ENCODE measurements around the gene CUL9.

Gene CUL9

DNA sequence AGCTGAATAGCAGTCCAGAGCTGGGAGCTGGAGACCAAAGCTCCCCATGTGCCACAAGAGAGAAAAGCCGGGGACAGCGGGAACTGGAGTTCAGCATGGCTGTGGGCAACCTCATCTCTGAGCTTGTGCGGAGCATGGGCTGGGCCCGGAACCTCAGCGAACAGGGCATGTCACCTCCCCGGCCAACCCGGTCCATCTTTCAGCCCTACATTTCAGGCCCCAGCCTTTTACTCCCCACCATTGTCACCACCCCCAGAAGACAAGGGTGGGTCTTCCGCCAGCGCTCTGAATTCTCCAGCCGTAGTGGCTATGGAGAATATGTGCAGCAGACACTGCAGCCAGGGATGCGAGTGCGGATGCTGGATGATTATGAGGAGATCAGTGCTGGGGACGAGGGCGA is 4.0 kb downstream of the CUL9 start:
- no peak overlapping the region for H3K4me3 ChIP-seq (ENCODE audit: control insufficient read depth, low read depth, low read length)
- DNase-seq (ENCODE audit: low read depth) = no peak
- TF ChIP-seq, protein P1, sequence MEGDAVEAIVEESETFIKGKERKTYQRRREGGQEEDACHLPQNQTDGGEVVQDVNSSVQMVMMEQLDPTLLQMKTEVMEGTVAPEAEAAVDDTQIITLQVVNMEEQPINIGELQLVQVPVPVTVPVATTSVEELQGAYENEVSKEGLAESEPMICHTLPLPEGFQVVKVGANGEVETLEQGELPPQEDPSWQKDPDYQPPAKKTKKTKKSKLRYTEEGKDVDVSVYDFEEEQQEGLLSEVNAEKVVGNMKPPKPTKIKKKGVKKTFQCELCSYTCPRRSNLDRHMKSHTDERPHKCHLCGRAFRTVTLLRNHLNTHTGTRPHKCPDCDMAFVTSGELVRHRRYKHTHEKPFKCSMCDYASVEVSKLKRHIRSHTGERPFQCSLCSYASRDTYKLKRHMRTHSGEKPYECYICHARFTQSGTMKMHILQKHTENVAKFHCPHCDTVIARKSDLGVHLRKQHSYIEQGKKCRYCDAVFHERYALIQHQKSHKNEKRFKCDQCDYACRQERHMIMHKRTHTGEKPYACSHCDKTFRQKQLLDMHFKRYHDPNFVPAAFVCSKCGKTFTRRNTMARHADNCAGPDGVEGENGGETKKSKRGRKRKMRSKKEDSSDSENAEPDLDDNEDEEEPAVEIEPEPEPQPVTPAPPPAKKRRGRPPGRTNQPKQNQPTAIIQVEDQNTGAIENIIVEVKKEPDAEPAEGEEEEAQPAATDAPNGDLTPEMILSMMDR (IDR thresholded peaks at IDR 0.05; ENCODE audit: control insufficient read depth, insufficient read depth, low read depth, low read length, missing control alignments) = no peak

DNA sequence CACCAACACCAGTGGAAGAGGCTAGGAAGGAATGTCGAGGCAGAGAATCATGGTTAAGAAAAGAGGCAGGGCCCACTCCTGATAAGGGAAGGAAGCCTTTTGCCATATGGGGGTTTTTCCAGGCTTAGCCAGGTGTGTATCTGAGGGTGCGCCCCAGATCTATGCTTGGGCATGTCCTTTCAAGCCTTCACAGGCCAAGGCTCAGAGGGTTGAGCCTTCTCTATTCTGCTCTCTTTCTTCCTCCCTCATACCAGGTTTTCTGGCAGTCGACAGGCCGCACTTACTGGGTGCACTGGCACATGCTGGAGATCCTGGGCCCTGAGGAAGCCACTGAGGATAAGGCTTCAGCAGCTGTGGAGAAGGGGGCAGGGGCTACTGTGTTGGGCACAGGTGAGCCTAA is 4.7 kb downstream of the CUL9 start:
- H3K4me3 ChIP-seq (ENCODE audit: control insufficient read depth, low read depth, low read length) = no peak overlapping the region
- TF ChIP-seq, protein P1 (IDR thresholded peaks at IDR 0.05; ENCODE audit: control insufficient read depth, insufficient read depth, low read depth, low read length, missing control alignments) = no peak
- DNase-seq (ENCODE audit: low read depth) = no peak

DNA sequence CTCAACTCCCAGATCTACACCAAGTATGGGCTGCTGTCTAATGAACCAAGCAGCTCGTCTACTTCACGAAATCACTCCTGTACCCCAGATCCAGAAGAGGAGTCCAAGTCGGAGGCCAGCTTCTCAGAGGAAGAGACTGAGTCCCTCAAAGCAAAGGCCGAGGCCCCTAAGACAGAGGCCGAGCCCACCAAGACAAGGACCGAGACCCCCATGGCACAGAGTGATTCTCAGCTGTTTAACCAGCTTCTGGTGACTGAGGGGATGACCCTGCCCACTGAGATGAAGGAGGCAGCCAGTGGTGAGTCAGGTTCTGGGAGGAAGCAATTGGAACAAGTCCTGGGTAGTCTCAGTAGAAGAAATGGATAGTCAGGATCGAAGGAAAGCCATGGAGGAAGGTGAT is 5.8 kb downstream of the CUL9 start:
- no peak overlapping the region for H3K4me3 ChIP-seq (ENCODE audit: control insufficient read depth, low read depth, low read length)
- DNase-seq (ENCODE audit: low read depth) = no peak
- TF ChIP-seq, protein P1 (IDR thresholded peaks at IDR 0.05; ENCODE audit: control insufficient read depth, insufficient read depth, low read depth, low read length, missing control alignments) = no peak

DNA sequence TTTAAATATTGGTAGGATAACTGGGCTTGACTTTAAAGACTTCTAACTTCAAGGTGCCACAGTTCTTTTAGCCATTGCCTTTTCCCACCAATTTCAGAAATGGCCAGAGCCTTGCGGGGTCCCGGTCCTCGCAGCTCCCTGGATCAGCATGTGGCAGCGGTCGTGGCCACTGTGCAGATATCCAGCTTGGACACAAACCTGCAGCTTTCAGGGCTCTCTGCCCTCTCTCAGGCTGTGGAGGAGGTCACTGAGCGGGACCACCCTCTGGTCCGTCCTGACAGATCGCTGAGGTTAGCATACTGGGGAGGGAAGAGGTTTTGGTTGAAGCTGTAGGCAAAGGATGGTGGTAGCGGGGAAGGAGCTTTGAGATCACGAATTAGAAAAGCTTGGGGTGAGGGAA is 6.4 kb downstream of the CUL9 start:
- no peak overlapping the region for H3K4me3 ChIP-seq (ENCODE audit: control insufficient read depth, low read depth, low read length)
- DNase-seq (ENCODE audit: low read depth) = no peak
- TF ChIP-seq, protein P1 (IDR thresholded peaks at IDR 0.05; ENCODE audit: control insufficient read depth, insufficient read depth, low read depth, low read length, missing control alignments) = no peak

DNA sequence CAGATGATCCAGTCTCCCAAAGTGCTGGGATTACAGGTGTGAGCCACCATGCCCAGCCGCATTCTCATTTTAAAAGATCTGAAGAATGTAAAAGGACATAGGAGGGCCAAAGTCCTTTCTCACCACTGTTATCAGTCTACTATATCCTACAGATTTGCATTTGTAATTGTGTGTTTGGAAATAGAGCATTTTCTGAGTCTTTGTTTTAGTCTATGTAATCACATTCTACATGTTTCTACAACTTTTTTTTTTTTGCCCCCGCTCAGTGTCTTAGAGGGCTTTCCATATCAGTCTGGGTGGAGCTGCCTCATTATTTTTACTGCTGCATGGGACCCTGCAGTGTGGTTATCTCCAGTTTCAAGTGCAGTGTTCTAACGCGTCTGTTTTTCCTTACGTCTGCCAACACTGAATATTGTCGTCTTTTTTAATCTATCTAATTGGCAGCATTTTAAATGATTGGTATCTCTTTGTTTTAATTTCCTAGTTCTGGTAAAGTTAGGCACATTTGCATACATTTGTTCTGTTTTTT is 7.8 kb downstream of the CUL9 start:
- no peak overlapping the region for H3K4me3 ChIP-seq (ENCODE audit: control insufficient read depth, low read depth, low read length)
- TF ChIP-seq, protein P1 (IDR thresholded peaks at IDR 0.05; ENCODE audit: control insufficient read depth, insufficient read depth, low read depth, low read length, missing control alignments) = no peak
- DNase-seq (ENCODE audit: low read depth) = no peak

DNA sequence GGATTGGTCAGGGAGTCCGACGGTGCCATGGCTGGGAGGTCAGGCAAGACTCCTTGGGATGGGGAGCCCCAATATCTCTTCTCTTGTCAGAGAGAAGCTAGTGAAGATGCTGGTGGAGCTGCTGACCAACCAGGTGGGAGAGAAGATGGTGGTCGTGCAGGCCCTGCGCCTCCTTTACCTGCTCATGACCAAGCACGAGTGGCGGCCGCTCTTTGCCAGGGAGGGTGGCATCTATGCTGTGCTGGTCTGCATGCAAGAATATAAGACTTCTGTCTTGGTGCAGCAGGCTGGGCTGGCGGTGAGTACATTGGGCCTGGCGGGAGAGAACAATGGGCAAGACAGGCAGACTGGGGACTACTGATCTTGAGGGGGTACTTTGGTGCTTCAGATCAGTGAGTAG is 10.9 kb downstream of the CUL9 start:
- no peak overlapping the region for H3K4me3 ChIP-seq (ENCODE audit: control insufficient read depth, low read depth, low read length)
- DNase-seq (ENCODE audit: low read depth) = no peak
- TF ChIP-seq, protein P1 (IDR thresholded peaks at IDR 0.05; ENCODE audit: control insufficient read depth, insufficient read depth, low read depth, low read length, missing control alignments) = no peak

DNA sequence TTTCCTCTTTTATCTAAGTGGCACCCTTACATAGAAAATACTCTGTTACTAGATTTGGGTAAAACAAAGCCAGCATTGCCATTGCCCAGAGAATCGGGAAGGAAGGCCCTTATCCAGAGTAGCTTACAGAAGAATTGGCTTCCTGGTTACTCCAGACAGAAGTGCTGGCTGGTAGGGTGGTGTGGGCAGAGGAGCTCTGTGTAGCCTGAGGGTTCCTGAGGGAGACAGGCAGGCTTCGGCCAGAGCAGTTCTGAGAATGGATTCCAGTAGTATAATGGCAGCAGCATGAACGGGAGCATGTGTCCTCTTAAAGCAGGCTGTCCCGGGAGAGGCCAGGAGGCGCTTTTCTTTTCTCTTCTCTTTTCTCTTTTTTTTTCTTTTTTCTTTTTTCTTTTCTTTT is 11.9 kb downstream of the CUL9 start:
- TF ChIP-seq, protein P1 (IDR thresholded peaks at IDR 0.05; ENCODE audit: control insufficient read depth, insufficient read depth, low read depth, low read length, missing control alignments) = no peak
- H3K4me3 ChIP-seq (ENCODE audit: control insufficient read depth, low read depth, low read length) = no peak overlapping the region
- no peak for DNase-seq (ENCODE audit: low read depth)
